GM12873 (cell line): ENCODE measurements around the gene CELF6.

Source experiments
- TF ChIP-seq, protein P1 (sequence below): IDR thresholded peaks from 2 replicates; pipeline ENCODE4 v1.5.1; 2012; ENCODE audit warnings: low read depth, mild to moderate bottlenecking, moderate library complexity, low read length, control low read depth; ENCODE audit not compliant: insufficient read depth; ENCODE audit errors: missing control alignments

Gene CELF6

DNA sequence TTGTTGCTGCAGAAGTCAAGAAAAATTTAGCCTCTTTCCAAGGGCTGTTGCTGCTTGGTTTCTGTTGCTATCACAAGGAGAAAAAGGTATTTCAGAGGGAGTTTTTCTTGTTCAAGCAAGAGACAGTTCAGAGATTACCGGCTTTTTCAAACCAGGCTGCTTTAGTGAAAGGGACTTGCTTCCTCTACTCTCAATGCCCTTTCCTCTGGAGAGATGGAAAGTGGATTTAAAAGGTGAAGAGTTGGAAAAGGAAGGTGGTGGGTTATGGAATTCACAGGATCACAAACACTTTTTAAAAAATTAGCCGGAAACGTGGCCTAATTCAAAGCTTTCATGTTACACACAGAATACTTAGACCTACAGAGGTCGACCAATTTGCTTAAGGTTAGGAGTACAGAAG lies 48.7 kb downstream of the CELF6 start:
- TF ChIP-seq, protein P1, sequence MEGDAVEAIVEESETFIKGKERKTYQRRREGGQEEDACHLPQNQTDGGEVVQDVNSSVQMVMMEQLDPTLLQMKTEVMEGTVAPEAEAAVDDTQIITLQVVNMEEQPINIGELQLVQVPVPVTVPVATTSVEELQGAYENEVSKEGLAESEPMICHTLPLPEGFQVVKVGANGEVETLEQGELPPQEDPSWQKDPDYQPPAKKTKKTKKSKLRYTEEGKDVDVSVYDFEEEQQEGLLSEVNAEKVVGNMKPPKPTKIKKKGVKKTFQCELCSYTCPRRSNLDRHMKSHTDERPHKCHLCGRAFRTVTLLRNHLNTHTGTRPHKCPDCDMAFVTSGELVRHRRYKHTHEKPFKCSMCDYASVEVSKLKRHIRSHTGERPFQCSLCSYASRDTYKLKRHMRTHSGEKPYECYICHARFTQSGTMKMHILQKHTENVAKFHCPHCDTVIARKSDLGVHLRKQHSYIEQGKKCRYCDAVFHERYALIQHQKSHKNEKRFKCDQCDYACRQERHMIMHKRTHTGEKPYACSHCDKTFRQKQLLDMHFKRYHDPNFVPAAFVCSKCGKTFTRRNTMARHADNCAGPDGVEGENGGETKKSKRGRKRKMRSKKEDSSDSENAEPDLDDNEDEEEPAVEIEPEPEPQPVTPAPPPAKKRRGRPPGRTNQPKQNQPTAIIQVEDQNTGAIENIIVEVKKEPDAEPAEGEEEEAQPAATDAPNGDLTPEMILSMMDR, result no peak

DNA sequence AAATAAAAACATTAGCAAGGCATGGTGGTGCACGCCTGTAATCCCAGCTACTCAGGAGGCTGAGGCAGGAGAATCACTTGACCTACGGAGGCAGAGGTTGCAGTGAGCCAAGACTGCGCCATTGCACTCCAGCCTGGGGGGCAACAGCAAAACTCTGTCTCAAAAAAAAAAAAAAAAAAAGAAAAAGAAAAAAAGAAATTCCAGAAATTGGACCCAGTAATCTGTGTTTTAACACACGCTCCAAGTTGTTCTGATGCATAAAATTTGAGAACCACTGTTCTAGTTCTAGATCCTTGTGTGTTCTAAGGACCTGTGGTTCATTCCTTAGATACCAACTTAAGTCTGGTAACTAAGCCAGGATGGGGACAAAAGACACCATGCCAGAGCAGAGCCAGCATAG lies 50.2 kb downstream of the CELF6 start:
- TF ChIP-seq, protein P1, result no peak

DNA sequence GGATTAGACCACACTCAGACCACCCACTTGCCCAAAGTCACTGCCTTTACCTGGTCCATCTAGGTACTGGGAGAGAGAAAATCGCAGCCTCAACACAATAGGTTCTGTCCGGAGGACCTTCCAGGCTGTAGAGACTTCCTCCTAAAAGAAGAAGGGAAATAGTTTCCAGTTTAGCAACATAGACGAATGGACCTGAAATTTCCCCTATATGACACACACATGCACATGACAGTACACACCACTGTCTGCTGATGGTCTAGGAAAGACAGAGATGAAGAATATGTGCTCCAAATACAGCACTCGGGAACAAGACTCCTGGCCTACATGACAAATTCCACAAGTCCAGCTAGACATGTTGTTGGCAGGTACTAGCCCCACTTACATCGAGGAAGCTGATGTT lies 54.9 kb downstream of the CELF6 start:
- TF ChIP-seq, protein P1, result no peak

DNA sequence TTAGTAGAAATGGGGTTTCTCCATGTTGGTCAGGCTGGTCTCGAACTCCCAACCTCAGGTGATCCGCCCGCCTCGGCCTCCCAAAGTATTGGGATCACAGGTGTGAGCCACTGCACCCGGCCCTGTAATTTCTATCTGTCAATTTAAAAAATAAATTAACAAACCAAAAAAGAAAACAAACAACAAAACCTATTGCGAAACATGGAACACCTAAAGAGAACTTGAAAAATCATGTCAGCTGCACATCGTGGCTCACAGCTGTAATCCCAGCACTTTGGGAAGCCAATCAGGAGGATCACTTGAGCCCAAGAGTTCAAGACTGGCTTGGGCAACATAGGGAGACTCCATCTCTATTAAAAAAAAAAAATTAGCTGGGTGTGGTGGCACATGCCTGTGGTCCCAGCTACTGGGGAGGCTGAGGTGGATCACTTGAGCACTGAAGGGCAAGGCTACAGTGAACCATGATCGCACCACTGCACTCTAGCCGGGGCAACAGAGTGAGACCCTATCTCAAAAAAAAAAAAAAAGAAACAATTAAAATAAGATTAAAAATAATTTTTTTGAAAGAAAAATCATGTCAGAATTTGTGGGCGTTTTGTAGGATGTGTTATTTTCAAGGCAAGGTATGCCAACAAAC lies 67.2 kb downstream of the CELF6 start:
- TF ChIP-seq, protein P1, result no peak

DNA sequence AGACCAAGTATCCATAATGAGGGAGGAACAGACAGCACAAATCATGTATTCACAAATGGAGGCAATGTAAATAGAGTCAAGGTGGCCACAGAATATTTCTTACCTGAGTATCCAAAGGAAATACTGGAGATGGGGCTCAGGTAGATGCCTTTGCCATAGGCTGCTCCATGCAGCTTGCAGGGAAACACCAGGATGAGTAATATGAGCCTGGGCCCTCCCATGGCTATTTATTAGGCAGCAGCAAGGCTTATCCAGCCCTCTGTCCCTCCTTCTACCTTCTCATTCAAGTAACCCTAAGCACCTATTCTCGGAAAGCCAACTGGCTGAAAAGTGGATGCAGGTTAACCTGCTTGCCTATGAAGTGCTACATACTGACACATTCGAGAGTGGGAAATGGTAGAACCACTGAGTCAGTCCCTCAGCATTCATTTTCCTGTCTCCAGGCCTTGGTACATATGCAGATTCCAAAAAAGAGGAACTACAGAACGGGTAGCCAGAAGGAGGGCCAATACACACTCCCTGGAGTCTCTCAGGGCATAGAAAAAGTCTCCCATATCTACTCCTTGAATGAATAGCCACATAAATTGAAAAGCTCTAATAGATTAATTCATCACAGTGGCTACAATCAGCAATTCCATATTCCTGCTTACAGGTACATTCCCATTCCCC lies 70.7 kb downstream of the CELF6 start:
- TF ChIP-seq, protein P1, result no peak

DNA sequence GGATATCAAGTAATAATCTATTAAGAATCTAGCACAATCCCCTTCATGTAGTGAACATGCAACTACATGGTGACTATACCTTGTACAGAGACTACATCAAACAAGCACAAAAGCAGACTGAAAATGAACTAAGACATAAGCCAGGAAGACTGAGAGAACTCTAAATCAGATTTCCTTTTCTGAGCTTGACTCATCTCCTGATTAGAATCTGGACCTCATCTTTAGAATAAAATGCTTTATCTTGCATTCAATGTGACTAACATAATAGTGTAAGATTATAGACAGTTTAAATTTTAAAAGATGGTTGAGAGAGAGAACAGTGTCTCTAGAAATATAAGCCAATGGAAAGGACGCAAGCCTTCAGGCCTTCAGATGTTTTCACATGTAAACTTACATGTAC lies 71.4 kb downstream of the CELF6 start:
- TF ChIP-seq, protein P1, result no peak

DNA sequence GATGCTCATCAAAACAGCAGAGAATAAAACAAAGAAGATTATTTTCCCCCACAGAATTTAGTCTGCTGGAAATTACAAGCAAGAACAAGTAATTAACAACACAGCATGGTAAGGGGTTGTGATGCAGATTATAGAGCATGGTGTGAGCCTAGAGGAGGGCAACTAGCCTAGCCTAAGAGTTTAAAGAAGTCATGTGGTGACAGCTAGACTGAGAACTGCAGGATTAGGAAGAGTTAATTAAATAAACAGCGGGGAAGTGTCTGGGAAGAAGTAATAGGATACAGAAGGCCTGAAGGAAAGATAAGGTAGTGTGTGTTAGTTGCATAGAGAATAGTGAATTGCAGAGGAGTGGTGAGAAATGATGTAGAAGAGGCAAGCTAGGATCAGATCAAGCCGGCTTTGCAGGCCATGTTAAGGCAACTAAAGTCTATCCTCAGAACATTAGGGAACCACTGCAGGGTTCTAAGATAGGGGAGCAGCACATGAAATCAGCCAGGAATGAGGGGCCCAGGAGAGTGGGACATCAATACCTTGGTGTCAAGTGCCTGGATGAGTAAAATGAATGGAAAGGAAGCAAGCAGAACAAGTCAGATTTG lies 77.1 kb downstream of the CELF6 start:
- TF ChIP-seq, protein P1, result no peak
